ENCODE data around the gene DHFR.

DHFR gene

DNA sequence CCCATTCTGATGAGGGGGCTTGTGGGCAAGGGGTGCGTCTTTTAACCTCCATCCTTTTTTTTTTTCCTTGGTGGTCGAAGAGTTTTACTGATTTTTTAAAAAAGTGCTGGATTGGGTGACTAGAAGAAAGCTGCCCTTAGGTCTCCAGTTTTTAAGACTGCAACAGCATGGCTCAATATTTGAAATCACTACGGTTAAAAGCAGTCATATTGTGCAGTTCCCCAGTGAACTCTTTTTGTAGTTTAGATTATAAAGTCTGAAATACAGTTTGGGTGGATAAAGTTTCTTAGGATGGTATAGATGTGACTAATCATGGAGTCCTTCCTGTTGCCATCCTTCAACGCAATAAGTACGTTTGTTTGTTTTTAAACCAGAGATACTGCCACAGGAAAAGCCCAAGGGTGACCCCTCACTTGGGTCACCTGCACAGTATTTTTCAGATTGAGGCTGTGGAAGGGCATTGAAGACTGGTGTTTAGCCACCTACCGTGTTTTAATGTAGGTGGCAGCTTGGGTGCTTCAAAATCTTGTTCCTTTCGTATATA, 520 bp upstream of the DHFR start:
- no peak for DNase-seq (ENCODE audit: low read depth in 2 of 2)

DNA sequence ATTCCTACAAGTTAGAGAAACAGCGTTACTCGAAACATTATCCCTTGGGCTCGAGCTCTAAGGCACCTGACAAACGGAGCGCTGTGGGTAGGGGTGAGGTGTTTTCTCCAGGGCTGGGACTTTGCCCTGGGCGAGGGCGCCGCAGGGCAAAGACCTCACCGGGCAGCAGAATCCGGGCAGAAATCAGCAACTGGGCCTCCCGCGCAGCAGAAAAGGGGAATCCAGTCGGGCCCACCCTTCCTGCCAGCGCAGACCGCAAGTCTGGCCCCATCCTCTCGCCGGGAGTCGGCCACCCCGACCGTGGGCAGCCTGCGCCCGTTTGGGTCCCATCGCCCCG, 761 bp downstream of the DHFR start:
- DNase-seq (ENCODE audit: low read depth in 2 of 2): no peak

DNA sequence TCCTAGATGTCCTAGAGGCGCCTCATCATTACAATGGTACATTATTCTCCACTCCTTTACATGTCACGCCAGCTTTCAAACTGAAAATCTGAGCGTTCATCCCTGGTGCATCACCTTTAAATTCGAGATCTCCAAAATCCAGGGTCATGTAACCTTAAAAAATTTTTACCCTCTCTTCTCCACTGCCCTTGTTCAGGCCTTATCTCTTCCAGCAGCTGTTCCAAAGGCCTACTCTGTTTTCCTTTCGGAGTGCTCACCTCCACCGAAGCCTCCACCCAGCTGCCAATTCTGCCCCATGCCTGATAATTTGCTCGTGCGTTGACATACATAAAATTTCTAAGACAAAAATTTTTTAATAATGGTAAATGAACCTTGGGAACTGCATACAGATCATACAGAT, 1.3 kb downstream of the DHFR start:
- DNase-seq (ENCODE audit: low read depth in 2 of 2): no peak

DNA sequence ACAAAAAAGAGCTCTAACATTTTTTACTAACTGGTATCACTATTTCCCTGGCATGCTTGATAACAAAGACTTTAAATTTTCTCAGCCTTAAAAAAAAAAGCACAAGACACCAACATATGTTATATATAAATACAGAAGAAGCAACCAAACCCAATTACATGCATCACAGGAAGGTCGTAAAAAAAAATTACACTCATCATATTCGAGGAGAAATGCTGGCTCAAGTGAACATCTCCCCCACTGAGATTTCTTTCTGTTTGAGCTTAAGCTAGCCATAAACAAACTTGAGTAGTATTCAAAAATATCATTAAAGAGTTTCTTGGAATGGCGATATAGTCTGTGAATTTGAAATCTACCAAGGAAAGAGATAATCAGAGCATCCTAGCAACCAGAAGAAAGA, 7.9 kb downstream of the DHFR start:
- DNase-seq (ENCODE audit: low read depth in 2 of 2): no peak

DNA sequence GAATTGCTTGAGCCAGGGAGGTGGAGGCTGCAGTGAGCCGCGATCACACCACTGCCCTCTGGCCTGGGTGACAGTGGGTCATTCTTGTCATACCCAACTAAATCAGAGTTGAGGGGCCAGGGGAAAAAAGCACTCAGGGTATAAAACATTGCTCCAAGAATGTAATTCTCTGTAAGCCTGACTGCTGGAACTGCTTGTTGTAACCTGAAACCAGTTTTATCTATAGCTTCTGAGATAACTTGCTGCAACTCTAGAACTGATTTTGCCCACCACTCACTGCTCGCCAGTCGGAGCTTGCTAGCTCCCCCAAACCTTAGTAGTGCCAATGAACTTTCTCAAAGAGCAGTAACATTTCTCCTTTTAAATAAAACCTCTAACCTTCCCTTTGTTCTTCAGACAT, 9.9 kb downstream of the DHFR start:
- DNase-seq (ENCODE audit: low read depth in 2 of 2): no peak

DNA sequence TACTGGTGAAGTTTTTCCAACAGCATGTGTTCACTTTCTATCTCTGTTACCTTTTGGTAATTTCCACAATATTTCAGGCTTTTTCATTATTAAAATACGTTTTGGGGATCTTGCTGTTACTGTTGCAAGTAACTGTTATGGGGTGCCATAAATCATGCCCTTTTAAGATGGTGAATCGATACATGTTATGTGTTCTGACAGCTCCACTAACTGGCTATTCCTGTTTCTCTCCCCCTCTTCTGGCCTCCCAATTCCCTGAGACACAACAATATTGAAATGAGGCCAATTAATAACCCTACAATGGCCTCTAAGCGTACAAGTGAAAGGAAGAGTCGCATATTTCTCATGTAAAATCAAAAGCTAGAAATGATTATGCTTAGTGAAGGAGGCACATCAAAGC, 13.4 kb downstream of the DHFR start:
- DNase-seq (ENCODE audit: low read depth in 2 of 2): no peak

DNA sequence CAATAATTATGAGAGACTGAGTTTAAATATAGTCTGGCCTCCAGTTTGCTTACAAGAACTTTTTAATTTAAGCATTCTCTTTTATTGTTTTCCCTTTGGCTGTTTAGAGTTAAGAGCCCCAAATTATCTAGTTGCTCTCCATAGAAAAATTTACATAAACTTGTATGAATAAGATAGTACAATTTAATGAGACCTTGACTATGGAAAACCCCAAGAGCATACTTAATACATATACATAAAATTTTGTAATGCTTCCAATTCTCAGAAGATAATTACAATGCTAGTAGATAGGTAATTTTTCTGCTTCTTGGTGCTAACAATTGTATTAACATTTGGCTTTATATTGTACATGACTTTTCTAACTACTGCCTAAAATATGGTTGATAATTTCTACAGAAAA, 20.6 kb downstream of the DHFR start:
- no peak for DNase-seq (ENCODE audit: low read depth in 2 of 2)

DNA sequence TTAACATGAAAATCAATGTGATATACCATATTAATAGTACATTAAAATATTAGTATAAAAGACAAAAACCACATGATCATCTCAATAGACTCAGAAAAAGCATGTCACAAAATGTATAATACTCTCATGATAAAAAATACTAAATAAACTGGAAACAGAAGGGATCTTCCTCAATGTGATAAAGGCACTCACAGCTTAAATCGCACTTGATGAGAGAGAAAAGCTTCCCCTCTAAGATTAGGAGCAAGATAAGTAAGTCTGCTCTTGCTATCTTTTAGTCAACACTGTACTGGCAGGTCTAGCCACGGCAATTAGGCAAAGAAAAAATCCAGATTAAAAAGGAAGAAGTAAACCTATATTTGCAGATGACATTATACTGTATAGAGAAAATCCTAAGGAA, 22.1 kb downstream of the DHFR start:
- DNase-seq (ENCODE audit: low read depth in 2 of 2): no peak

DNA sequence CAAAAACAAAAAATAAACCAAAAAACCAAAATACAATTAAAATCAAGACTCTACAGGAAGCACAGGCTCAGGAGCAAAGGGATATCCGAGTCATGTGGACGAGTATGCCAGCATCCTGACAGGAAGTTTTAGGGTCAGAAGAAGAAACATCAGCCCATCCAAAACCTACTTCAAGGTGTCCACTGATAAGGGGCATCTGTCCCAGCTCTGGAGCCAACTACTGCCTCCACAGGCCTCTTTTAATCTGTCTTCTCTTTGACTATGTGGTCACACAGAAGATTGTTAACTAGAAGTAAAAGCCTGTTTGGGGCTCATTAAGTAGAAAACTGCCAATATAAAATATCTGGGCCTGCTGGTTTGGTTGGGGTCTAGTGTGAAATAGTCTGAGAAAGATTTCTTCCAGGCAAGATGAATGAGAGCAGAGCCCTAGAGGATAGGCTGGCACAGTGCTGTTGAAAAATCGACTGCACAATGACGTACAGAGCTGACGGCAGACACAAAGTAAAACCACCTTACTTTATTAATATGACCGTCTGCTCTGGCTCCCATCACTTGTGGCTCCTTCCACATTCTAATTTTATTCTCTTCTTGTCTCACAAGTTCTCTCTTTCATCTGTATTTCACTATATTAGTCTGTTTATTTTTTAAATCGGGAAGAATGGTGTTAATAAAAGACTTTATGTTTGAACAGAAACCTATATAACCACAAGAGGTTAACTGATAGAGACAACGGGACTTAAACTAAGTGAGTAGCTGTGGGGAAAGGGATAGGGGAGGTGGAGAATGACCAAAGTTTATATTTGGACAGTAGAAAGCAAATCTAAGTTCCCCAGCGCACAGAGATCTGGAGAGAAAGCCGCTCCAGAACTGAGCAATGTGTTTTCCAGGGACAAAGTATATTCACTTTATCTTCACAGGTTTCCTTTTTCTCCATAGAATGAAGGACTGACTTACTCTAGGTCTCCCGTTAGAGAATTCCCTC, 23.2 kb downstream of the DHFR start:
- DNase-seq (ENCODE audit: low read depth in 2 of 2): no peak

DNA sequence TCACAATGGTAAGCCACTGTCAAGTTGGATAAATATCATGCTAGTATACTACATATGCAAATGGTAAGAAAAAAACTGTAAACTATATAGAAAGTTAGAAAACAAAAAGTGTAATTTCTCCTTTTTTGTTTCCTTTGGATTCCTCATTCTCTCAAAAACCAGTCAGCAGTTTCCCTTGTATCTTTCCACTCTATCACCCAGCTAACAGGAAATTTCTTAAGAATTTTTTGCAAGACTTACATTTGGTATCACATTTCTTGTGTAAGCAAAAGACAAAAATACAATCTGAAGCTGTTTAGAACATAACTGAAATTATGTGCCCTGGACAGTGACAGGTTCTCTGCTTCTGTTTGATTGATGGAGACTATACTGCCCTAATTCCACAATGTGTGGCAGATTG, 25.5 kb downstream of the DHFR start:
- no peak for DNase-seq (ENCODE audit: low read depth in 2 of 2)

DNA sequence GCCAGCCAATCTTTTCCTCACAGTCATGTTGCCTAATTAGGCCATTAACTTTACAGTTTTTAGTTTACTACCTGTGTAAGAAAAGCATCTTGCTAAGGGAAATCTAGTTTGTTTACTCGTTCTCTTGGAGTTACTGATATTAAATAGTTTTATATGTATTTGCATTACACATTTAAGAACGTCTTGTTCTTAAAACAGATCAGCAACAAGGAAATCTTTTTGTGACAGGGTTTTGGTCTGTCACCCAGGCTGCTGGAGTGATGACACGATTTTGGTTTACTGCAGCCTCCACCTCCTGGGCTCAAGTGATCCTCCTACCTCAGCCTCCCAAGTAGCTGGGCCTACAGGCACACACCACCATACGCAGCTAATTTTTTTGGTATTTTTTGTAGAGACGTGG, 29.6 kb downstream of the DHFR start:
- DNase-seq (ENCODE audit: low read depth in 2 of 2): no peak

DNA sequence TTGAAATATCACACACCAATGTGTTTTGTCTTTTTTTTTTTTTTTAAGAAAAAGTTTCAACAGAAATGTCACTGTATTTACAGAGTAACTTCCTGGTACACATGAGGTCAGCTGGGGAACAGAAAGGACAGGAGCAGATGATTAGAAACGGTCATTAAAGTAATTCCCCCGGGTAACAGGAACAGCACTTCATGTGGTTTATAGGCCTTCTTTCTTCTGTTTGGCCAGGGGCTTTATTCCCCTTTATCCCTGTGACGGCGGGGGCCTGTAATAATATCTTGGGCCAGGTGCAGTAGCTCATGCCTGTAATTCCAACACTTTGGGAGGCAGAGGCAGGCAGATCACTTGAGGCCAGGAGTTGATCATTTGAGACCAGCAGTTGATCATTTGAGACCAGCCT, 30.8 kb downstream of the DHFR start:
- DNase-seq (ENCODE audit: low read depth in 2 of 2): no peak

DNA sequence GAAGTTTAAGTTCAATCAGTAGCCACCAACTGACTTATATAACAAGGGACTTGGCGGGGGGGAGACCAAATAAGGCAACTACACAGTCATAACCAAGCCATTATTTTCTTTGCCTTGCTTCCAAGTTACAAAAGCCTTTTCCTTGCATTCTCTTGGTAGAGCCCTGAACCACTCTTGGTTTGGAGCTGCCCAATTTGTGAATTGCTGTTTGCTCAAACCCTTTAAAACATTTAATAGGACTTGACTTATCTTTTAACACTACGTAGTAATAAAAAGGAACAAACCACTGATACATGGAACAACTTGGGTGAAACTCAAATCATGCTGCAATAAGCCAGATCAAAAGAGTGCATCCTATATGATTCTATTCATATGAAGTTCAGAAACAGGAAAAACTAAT, 32.0 kb downstream of the DHFR start:
- DNase-seq (ENCODE audit: low read depth in 2 of 2): no peak

DNA sequence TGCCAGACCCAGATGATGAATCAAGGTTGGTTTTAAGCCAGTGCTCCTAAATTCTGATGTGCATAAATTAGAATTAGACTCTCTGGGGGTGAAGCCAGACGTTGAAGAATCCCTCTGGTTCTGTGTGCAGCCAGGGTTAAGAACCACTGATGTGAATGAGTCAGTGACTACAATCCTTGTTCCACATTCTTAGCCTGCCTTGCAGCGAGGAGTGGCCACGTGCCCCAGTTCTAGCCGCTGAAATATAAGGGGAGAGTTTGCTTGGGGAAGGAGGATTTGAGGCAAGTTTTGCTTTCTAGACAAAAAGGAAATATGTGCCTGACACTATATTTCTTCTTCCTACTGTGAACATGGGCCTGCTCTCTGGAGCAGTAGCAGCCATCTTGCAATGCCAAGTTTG, 34.6 kb downstream of the DHFR start:
- no peak for DNase-seq (ENCODE audit: low read depth in 2 of 2)

DNA sequence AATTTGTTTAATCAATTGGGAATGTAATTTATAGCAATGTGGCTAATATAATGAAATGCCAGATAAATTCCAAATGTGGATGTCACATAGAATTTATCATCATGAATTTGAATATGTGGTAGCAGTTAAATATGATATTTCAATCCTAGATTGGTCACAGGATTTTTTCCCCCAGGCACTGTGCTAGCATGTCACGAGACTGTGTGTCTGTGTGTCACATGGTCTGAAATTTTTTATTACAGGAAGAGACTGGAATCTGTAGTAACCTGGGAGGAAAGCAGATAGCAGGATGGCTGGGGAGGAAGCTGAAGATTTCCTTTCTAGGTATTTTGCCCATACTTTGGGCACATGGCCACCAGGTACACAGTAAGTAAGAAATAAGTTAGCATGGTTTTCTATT, 35.7 kb downstream of the DHFR start:
- DNase-seq (ENCODE audit: low read depth in 2 of 2): no peak

DNA sequence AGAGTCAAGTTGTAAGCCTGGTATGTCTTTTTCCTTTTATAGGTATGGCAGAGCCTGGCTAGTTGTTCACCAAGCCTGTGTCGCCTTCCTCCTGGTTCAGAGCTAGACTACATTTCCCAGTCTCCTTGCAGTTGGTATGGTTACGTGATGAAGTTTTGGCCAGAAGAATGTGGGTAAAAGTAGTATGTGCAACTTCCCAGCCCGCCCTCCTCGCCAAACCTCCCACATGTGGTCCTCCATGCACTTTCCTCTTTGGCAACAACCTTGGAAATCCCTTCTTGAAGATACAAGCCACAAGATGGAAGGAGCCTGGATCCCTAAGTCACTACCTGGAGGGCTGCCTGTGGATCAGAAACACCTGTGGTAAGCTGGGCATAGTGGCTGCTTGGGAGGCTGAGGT, 36.3 kb downstream of the DHFR start:
- no peak for DNase-seq (ENCODE audit: low read depth in 2 of 2)

DNA sequence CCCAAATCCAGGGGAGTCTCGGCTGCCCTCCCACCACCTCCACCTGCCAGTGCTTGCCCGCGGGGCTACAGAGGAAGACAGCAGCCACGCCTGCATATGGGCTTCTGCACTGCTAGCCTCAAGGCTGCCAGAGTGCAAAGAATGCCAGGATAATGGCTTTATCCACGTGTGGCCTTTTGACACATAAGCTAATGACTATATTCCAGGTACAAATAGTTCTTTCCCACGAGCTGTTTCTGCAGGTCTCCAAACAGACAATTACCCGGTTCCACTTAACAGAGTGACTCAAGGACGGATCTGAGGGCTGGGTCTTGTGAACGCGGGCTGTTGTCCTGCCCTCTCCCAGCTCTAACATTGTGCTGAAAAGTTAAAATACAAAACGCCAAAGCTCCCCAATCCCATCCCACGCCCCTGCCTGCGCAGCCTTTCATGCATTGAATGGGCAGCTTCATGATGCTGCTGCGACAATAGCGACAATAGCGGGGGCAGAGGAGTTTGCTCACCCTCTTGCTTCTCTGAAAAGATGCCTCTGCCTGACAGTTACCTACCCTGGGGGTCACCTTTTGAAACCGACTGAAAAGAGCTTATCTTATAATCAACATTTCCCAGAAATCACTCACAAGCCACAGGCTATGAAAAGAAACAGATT, 39.4 kb downstream of the DHFR start:
- no peak for DNase-seq (ENCODE audit: low read depth in 2 of 2)

DNA sequence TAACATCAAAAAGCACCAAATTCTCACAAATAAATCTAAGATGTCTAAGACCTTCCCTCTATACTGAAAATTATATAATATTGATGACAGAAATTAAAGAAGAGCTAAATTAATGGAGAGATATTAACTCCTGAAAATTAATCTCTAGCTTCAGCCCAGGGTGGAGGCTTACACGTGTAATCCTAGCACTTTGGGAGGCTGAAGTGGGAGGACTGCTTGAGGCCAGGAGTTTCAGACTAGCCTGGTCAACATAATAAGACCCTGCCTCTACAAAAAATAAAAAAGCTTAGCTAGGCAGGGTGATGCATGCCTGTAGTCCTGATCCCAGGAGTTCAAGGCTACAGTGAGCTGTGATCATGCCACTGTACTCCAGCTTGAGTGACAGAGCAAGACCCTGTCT, 45.1 kb downstream of the DHFR start:
- no peak for DNase-seq (ENCODE audit: low read depth in 2 of 2)

DNA sequence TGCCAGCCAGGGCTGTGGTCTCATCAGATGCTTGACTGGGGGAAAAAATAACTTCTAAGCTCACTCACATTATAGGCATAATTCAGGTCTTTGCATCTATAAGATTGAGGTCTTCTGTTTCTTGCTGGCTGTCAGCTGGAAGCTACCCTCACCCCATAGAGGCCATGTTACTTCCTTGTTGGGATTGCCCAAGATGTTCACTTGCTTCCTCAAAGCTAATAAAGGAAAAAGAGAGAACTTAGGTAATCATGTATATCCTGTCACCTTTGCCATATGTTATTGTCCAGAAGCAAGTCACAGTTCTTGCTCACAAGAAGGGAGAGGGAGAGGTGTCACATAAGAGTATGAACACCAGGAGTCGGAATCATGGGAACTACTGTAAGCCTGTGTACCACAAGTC, 46.1 kb downstream of the DHFR start:
- no peak for DNase-seq (ENCODE audit: low read depth in 2 of 2)

DNA sequence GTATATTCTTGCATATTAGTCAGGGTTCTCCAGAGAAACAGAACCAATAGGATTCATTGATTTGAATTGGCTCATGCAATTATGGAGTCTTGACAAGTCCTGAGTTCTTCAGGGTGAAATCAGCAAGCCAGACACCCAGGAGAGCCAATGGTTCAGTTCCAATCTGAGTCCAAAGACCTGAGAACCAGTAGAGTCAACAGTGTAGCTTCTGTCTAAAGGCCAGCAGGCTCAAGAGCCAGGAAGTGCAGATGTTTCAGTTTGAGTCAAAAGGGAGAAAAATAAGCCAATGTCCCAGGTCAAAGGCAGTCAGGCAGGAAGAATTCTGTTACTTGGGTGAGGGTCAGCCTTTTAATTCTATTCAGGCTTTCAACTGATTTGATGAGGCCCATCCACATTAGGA, 47.0 kb downstream of the DHFR start:
- DNase-seq (ENCODE audit: low read depth in 2 of 2): no peak

DNA sequence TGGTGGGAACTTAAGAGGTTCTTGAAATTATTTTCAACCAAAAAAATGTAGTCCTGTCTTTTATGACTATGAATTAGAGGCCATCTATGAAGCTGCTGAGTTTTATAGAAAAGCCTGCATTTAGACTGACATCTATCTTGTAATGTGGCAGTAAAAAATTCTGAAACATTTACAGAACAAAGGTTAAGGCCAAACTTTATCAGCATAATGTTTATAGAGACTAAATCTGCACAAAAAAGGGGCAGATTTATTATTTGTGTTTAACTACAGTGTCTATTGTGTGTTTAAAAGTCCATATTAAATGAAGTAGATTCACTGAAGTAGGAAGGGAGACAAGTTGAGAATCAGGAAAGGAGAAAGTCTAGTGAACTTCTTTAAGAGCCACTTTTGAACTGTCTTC, 47.4 kb downstream of the DHFR start:
- no peak for DNase-seq (ENCODE audit: low read depth in 2 of 2)

DNA sequence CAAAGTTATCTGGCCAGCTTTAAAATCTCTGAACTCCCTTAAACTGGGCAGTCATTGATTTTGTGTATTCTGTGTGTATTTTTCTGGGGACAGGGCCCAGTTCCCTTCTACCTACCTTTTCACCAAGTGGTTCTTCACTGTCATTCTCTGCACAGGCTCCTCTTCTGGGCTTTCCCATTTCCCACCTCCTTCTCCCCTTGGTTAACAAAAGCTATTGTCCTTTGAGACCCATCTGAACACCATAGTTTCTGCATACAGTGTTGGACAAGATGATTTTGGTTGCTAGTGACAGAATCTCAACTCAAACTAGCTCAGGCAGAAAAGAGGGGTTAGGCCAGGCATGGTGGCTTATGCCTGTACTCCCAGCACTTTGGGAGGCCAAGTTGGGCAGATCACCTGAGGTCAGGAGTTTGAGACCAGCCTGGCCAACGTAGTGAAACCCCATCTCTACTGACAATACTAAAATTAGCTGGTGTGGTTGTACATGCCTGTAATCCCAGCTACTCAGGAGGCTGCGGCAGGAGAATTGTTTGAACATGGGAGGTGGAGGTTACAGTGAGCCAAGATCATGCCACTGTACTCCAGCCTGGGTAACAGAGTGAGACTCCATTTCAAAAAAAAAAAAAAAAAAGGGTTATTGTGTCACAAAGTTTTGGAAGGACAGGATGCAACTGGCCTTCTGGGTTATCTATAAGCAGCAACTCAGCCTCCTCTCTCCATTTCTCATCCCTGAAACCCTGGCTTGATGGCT, 53.7 kb downstream of the DHFR start:
- DNase-seq (ENCODE audit: low read depth in 2 of 2): no peak

DNA sequence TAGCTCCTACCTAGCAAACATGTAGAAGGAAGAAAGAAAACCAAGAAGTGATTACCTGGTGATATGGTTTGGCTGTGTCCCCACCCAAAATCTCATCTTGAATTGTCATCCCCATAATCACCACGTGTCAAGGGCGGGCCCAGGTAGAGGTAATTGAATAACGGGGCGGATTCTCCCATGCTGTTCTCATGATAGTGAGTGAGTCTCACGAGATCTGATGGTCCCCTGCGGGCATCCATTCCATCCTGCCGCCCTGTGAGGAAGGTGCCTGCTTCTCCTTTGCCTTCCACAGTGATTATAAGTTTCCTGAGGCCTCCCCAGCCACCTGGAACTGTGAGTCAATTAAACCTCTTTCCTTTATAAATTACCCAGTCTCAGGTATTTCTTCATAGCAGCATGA, 57.3 kb downstream of the DHFR start:
- no peak for DNase-seq (ENCODE audit: low read depth in 2 of 2)
